GM12891 (cell line): ENCODE results near the gene RELL2.

ENCODE experiments used
- PAX5 ChIP-seq: IDR thresholded peaks from 2 replicates; pipeline ENCODE4 v1.6.1; 2011; ENCODE audit warnings: low read length, moderate library complexity, mild to moderate bottlenecking; ENCODE audit not compliant: insufficient read depth, severe bottlenecking
- POLR2A ChIP-seq: IDR thresholded peaks from 2 replicates; pipeline ENCODE4 v1.6.1; 2011; ENCODE audit warnings: low read depth, low read length, control low read depth
- POLR2AphosphoS5 ChIP-seq: IDR thresholded peaks from 2 replicates; pipeline ENCODE4 v1.6.1; 2011; ENCODE audit warnings: low read depth, low read length, control low read depth
- TAF1 ChIP-seq: IDR thresholded peaks from 2 replicates; pipeline ENCODE4 v1.6.1; 2011; ENCODE audit warnings: low read depth, low read length, control low read depth

GRCh38 chr5:141650851-141651727 lies 14.3 kb downstream of the RELL2 start, which contains the start of gene FCHSD1:
- TF ChIP-seq TAF1, result no peak
- TF ChIP-seq POLR2A, result no peak
- no peak for TF ChIP-seq POLR2AphosphoS5
- TF ChIP-seq PAX5, result no peak
